IMR-90 (cell line): Measurements from ENCODE around the gene USH2A.

Source experiments
- BHLHE40 ChIP-seq: fragments of 150-350 bp; IDR thresholded peaks from 2 replicates; pipeline ENCODE4 v1.6.1; 2016; ENCODE audit warnings: mild to moderate bottlenecking, low read depth, low read length
- CEBPB ChIP-seq: IDR thresholded peaks from 2 replicates; pipeline ENCODE4 v1.6.1; 2012; ENCODE audit warnings: low read depth, low read length, improper control_type of control experiment
- CHD1 ChIP-seq: IDR thresholded peaks from 2 replicates; pipeline ENCODE4 v1.6.1; 2012; ENCODE audit warnings: low read depth, low read length, improper control_type of control experiment
- MAZ ChIP-seq: IDR thresholded peaks from 2 replicates; pipeline ENCODE4 v1.6.1; 2012; ENCODE audit warnings: low read depth, mild to moderate bottlenecking, low read length, improper control_type of control experiment, moderate library complexity, borderline replicate concordance
- MXI1 ChIP-seq: IDR thresholded peaks from 2 replicates; pipeline ENCODE4 v1.6.1; 2012; ENCODE audit warnings: low read depth, mild to moderate bottlenecking, low read length, moderate library complexity, borderline replicate concordance
- NFE2L2 ChIP-seq: fragments of 150-350 bp; IDR thresholded peaks from 2 replicates; pipeline ENCODE4 v1.6.1; 2016; ENCODE audit warnings: low read depth, mild to moderate bottlenecking, low read length
- POLR2A ChIP-seq: IDR thresholded peaks from 2 replicates; pipeline ENCODE4 v1.6.1; 2012; ENCODE audit warnings: mild to moderate bottlenecking, low read depth, low read length
- RFX5 ChIP-seq: IDR thresholded peaks from 2 replicates; pipeline ENCODE4 v1.8.0; 2012; ENCODE audit warnings: low read depth, mild to moderate bottlenecking, low read length, moderate library complexity
- SMC3 ChIP-seq: fragments of 150-350 bp; IDR thresholded peaks from 2 replicates; pipeline ENCODE4 v1.6.1; 2016; ENCODE audit warnings: low read depth, mild to moderate bottlenecking, antibody characterized with exemption, low read length, moderate library complexity
- TF ChIP-seq, protein P1 (sequence below): conservative IDR thresholded peaks from 2 replicates; pipeline ENCODE4 v1.5.1; 2012; ENCODE audit warnings: mild to moderate bottlenecking, low read depth, low read length, improper control_type of control experiment

DNA sequence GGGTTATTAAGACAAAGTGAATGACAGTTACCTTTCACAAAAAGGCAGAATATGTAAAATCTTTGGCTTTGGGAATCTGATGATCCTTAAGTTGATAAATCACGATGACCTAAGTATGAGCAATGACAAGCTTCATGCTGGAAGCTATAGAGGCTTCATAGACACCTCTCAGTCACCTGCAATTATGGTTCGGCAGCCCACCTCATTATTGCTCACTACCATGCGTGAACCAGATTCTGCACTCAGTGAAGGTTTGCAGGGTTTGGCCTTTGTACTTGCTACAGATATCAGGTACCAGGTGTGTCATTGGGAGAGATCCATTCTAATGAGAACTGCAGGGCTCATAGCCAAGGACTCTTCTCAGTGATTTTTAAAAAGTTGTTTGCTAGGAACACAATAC, 692.6 kb downstream of the USH2A start:
- TF ChIP-seq, protein P1, sequence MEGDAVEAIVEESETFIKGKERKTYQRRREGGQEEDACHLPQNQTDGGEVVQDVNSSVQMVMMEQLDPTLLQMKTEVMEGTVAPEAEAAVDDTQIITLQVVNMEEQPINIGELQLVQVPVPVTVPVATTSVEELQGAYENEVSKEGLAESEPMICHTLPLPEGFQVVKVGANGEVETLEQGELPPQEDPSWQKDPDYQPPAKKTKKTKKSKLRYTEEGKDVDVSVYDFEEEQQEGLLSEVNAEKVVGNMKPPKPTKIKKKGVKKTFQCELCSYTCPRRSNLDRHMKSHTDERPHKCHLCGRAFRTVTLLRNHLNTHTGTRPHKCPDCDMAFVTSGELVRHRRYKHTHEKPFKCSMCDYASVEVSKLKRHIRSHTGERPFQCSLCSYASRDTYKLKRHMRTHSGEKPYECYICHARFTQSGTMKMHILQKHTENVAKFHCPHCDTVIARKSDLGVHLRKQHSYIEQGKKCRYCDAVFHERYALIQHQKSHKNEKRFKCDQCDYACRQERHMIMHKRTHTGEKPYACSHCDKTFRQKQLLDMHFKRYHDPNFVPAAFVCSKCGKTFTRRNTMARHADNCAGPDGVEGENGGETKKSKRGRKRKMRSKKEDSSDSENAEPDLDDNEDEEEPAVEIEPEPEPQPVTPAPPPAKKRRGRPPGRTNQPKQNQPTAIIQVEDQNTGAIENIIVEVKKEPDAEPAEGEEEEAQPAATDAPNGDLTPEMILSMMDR, result no peak
- no peak for TF ChIP-seq RFX5
- TF ChIP-seq CEBPB, result no peak
- TF ChIP-seq BHLHE40, result no peak
- TF ChIP-seq POLR2A, result no peak
- no peak for TF ChIP-seq SMC3
- TF ChIP-seq MXI1, result no peak
- TF ChIP-seq MAZ, result no peak
- no peak for TF ChIP-seq NFE2L2
- no peak for TF ChIP-seq CHD1
